Measurements from ENCODE around the gene CBFA2T3. TPM values are rescaled to one million over a fixed set of nuclear protein-coding genes. Genes with fewer than 3 reads are reported as not detected.
"Not testable (repeated sequence)": the region's sequence is repeated elsewhere in the genome, so short reads cannot be mapped to it uniquely, and the experiment has no call there.

The CBFA2T3 gene
- total RNA-seq, 1 experiment from 2014 or later, result 2.1 TPM

- Histone ChIP-seq H3K27me3 (replicated peaks; ENCODE audit: control insufficient read depth, insufficient read depth, low read length) (no peaks in the 10 kb centered on the region), H3K4me3 (ENCODE audit: low read depth, low read length) (no peak overlapping the region), H3K4me1 (no peaks in the 10 kb centered on the region), H3K9me3 (no peaks in the 10 kb centered on the region), H3K36me3 (ENCODE audit: control insufficient read depth, insufficient read depth, low read length) (no peaks in the 10 kb centered on the region)
- no peak overlapping the region for H3K4me3 Mint-ChIP-seq (ENCODE audit: unreplicated experiment)
- H3K36me3 Mint-ChIP-seq (ENCODE audit: insufficient read depth, unreplicated experiment), result peaks cover 7% of the 10 kb centered on the region
- H3K4me1 Mint-ChIP-seq (ENCODE audit: low read depth, unreplicated experiment), result no peaks in the 10 kb centered on the region
- ChIA-PET POLR2A (no interaction called here), CTCF (no interaction called here)
- DNase-seq, result no peak
- intact Hi-C loops (cut with micrococcal nuclease; ENCODE audit: unreplicated experiment), result no loop called here
- TF ChIP-seq, protein P1, sequence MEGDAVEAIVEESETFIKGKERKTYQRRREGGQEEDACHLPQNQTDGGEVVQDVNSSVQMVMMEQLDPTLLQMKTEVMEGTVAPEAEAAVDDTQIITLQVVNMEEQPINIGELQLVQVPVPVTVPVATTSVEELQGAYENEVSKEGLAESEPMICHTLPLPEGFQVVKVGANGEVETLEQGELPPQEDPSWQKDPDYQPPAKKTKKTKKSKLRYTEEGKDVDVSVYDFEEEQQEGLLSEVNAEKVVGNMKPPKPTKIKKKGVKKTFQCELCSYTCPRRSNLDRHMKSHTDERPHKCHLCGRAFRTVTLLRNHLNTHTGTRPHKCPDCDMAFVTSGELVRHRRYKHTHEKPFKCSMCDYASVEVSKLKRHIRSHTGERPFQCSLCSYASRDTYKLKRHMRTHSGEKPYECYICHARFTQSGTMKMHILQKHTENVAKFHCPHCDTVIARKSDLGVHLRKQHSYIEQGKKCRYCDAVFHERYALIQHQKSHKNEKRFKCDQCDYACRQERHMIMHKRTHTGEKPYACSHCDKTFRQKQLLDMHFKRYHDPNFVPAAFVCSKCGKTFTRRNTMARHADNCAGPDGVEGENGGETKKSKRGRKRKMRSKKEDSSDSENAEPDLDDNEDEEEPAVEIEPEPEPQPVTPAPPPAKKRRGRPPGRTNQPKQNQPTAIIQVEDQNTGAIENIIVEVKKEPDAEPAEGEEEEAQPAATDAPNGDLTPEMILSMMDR (IDR thresholded peaks at IDR 0.05; ENCODE audit: insufficient read depth in 1 of 2, low read depth in 1 of 2, low read length in 1 of 2, severe bottlenecking in 1 of 2, unreplicated experiment in 1 of 2), result no peak
- H3K27ac Mint-ChIP-seq (ENCODE audit: unreplicated experiment), result no peak overlapping the region
- H3K27me3 Mint-ChIP-seq (ENCODE audit: insufficient read depth, unreplicated experiment), result peaks cover 2% of the 10 kb centered on the region
- BruUV-seq (replicated peaks), result no TSS peak
- no peaks in the 10 kb centered on the region for H3K9me3 Mint-ChIP-seq (ENCODE audit: unreplicated experiment)
Observed at GRCh38 chr16:88893127-88893968, 83.7 kb downstream of the CBFA2T3 start.

DNA sequence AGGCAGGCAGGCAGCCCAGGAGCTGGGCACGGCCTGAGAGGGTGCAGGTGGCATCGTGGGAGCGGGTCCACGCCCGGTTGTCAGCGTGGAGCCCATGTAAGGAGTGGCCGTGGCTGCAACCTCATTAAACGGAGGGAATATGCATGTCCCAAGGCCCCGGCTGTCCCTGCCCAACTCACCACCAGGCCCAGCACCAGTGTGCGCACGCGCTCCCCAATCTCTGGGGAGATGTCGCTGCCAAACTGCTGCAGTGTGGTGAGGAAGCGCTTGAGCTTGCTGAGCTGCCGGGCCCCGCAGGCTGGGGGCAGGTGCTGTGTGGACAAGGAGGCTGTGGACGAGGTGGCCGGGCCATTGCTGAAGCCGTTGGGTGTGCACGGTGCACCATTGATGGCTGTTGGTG, 84.9 kb downstream of the CBFA2T3 start:
- H3K4me3 ChIP-seq (ENCODE audit: low read depth, low read length), result no peak overlapping the region
- Mint-ChIP-seq H3K4me1 (ENCODE audit: low read depth, unreplicated experiment) (no peaks in the 10 kb centered on the region), H3K27me3 (ENCODE audit: insufficient read depth, unreplicated experiment) (peaks cover 2% of the 10 kb centered on the region), H3K27ac (ENCODE audit: unreplicated experiment) (no peak overlapping the region), H3K4me3 (ENCODE audit: unreplicated experiment) (no peak overlapping the region), H3K9me3 (ENCODE audit: unreplicated experiment) (no peaks in the 10 kb centered on the region), H3K36me3 (ENCODE audit: insufficient read depth, unreplicated experiment) (peaks cover 7% of the 10 kb centered on the region)
- H3K9me3 ChIP-seq, result no peaks in the 10 kb centered on the region
- no peak for DNase-seq
- H3K4me1 ChIP-seq, result no peaks in the 10 kb centered on the region
- intact Hi-C loops (cut with micrococcal nuclease; ENCODE audit: unreplicated experiment), result no loop called here
- ChIA-PET POLR2A (no interaction called here), CTCF (no interaction called here)
- TF ChIP-seq, protein P1 (IDR thresholded peaks at IDR 0.05; ENCODE audit: insufficient read depth in 1 of 2, low read depth in 1 of 2, low read length in 1 of 2, severe bottlenecking in 1 of 2, unreplicated experiment in 1 of 2), result no peak
- no TSS peak for BruUV-seq (replicated peaks)
- H3K36me3 ChIP-seq (ENCODE audit: control insufficient read depth, insufficient read depth, low read length), result no peaks in the 10 kb centered on the region
- no peaks in the 10 kb centered on the region for H3K27me3 ChIP-seq (replicated peaks; ENCODE audit: control insufficient read depth, insufficient read depth, low read length)

GRCh38 chr16:88891083-88891482, 85.9 kb downstream of the CBFA2T3 start:
- H3K27me3 ChIP-seq (replicated peaks; ENCODE audit: control insufficient read depth, insufficient read depth, low read length), result no peaks in the 10 kb centered on the region
- H3K4me3 ChIP-seq (ENCODE audit: low read depth, low read length), result no peak overlapping the region
- no peaks in the 10 kb centered on the region for H3K4me1 Mint-ChIP-seq (ENCODE audit: low read depth, unreplicated experiment)
- no peaks in the 10 kb centered on the region for H3K9me3 Mint-ChIP-seq (ENCODE audit: unreplicated experiment)
- no TSS peak for BruUV-seq (replicated peaks)
- intact Hi-C loops (cut with micrococcal nuclease; ENCODE audit: unreplicated experiment), result no loop called here
- POLR2A ChIA-PET, result interaction anchor here (0.6 kb wide), 1 partner anchor 154 kb away, joined by 3 read pairs; no protein-coding TSS in a partner anchor
- no peaks in the 10 kb centered on the region for H3K36me3 ChIP-seq (ENCODE audit: control insufficient read depth, insufficient read depth, low read length)
- no peak overlapping the region for H3K4me3 Mint-ChIP-seq (ENCODE audit: unreplicated experiment)
- no peaks in the 10 kb centered on the region for H3K4me1 ChIP-seq
- CTCF ChIA-PET, result no interaction called here
- TF ChIP-seq, protein P1 (IDR thresholded peaks at IDR 0.05; ENCODE audit: insufficient read depth in 1 of 2, low read depth in 1 of 2, low read length in 1 of 2, severe bottlenecking in 1 of 2, unreplicated experiment in 1 of 2), result no peak
- DNase-seq, result no peak
- no peaks in the 10 kb centered on the region for H3K9me3 ChIP-seq
- H3K27ac Mint-ChIP-seq (ENCODE audit: unreplicated experiment), result no peak overlapping the region
- H3K36me3 Mint-ChIP-seq (ENCODE audit: insufficient read depth, unreplicated experiment), result peaks cover 7% of the 10 kb centered on the region
- H3K27me3 Mint-ChIP-seq (ENCODE audit: insufficient read depth, unreplicated experiment), result peaks cover 2% of the 10 kb centered on the region

GRCh38 chr16:88889702-88890352, 87.2 kb downstream of the CBFA2T3 start:
- H3K27me3 ChIP-seq (replicated peaks; ENCODE audit: control insufficient read depth, insufficient read depth, low read length); H3K4me3 ChIP-seq (ENCODE audit: low read depth, low read length); DNase-seq; H3K27ac Mint-ChIP-seq (ENCODE audit: unreplicated experiment); BruUV-seq (replicated peaks); CTCF ChIA-PET; intact Hi-C loops (cut with micrococcal nuclease; ENCODE audit: unreplicated experiment); H3K4me1 Mint-ChIP-seq (ENCODE audit: low read depth, unreplicated experiment); H3K36me3 ChIP-seq (ENCODE audit: control insufficient read depth, insufficient read depth, low read length); H3K4me3 Mint-ChIP-seq (ENCODE audit: unreplicated experiment); H3K9me3 Mint-ChIP-seq (ENCODE audit: unreplicated experiment); H3K36me3 Mint-ChIP-seq (ENCODE audit: insufficient read depth, unreplicated experiment); POLR2A ChIA-PET; H3K9me3 ChIP-seq; H3K27me3 Mint-ChIP-seq (ENCODE audit: insufficient read depth, unreplicated experiment); H3K4me1 ChIP-seq: not testable (repeated sequence)

Data from Caco-2 (cell line).